K562 (cell line): Measurements from ENCODE around the gene ELMO3. TPM values are rescaled to one million over a fixed set of nuclear protein-coding genes. Genes with fewer than 3 reads are reported as not detected.

ENCODE experiments used
- ATAC-seq: fragments of 200-7000 bp; cut with Tn5 transposase; 3 replicates; pipeline ENCODE4 v1.9.1; 2020; ENCODE audit warnings: moderate library complexity
- BruUV-seq: library from RNA; stranded (reverse); fragments of 400-500 nt; replicated peaks from 2 replicates; lab custom pipeline; 2021; lab: Mats Ljungman, UMichigan
- CTCF ChIA-PET: fragments of 300-600 bp; formaldehyde crosslinking; extraction: SDS; loops from one replicate; lab custom pipeline; 2021; ENCODE audit warnings: low intra/inter-chr PET ratio; lab: Yijun Ruan, JAX
- POLR2A ChIA-PET: fragments of 300-600, 350-650 bp; sonication (Branson Sonifier 250); formaldehyde crosslinking; extraction: SDS; loops from one replicate; lab custom pipeline; 2021; ENCODE audit warnings: antibody characterized with exemption, inconsistent platforms; lab: Yijun Ruan, JAX
- DNase-seq, 4 experiments: peaks; one replicate each; pipeline versions ENCODE4 v3.0.0 to v3.0.0-alpha.2; 2011 to 2018; ENCODE audit warnings: low spot score in 3 of 4, mixed read lengths in 3 of 4; ENCODE audit errors: extremely low read depth in 1 of 4
- FAIRE-seq: peaks from 2 replicates; lab custom pipeline; 2011; peaks lifted over from hg19 to GRCh38; lab: Jason Lieb, UNC
- H2AFZ ChIP-seq: 2 replicates; pipeline ENCODE4 v1.6.0; 2011; ENCODE audit warnings: low read depth, low read length, control low read depth, inconsistent platforms
- H3K27ac ChIP-seq: fragments of 200-600 bp; 3 replicates; pipeline ENCODE4 v1.8.0; 2011; ENCODE audit warnings: low read depth, mild to moderate bottlenecking, control low read depth, inconsistent platforms, low read length, moderate library complexity, mixed read lengths; ENCODE audit errors: extremely low read depth
- H3K27me3 ChIP-seq, 2 experiments: fragments of 300-600 bp in 1 of 2; 2 replicates in 1 of 2; 3 replicates in 1 of 2; pipeline versions ENCODE4 v1.6.0 to v1.8.0; 2011; ENCODE audit warnings: inconsistent platforms in 2 of 2, low read length in 2 of 2, mild to moderate bottlenecking in 1 of 2, mixed read lengths in 1 of 2, moderate library complexity in 1 of 2; ENCODE audit not compliant: control insufficient read depth in 2 of 2, insufficient read depth in 2 of 2
- H3K36me3 ChIP-seq: fragments of 300-600 bp; 3 replicates; pipeline ENCODE4 v1.8.0; 2011; ENCODE audit warnings: mild to moderate bottlenecking, low read length, inconsistent platforms; ENCODE audit not compliant: control insufficient read depth, insufficient read depth
- H3K4me1 ChIP-seq, 2 experiments: fragments of 200-600 bp in 1 of 2; replicated peaks in 1 of 2; 2 replicates in 1 of 2; 3 replicates in 1 of 2; pipeline versions ENCODE4 v1.5.1 to v1.8.0; 2011; ENCODE audit warnings: inconsistent platforms in 2 of 2, low read length in 2 of 2, mild to moderate bottlenecking in 1 of 2, mixed read lengths in 1 of 2, moderate library complexity in 1 of 2; ENCODE audit not compliant: control insufficient read depth in 2 of 2, insufficient read depth in 2 of 2
- H3K4me2 ChIP-seq: 2 replicates; pipeline ENCODE4 v1.6.1; 2011; ENCODE audit warnings: low read length, control low read depth, inconsistent platforms, mixed read lengths; ENCODE audit not compliant: insufficient read depth
- H3K4me3 ChIP-seq: fragments of 200-600 bp; sonication (generic), shearing (Covaris generic); 2 replicates; pipeline ENCODE4 v1.5.1; 2016; ENCODE audit warnings: control low read depth, inconsistent platforms
- H3K79me2 ChIP-seq: fragments of 200-600 bp; 3 replicates; pipeline ENCODE4 v1.8.0; 2011; ENCODE audit warnings: low read length, inconsistent platforms; ENCODE audit not compliant: control insufficient read depth, insufficient read depth
- H3K9ac ChIP-seq, 2 experiments: 2 replicates each; pipeline versions ENCODE4 v1.6.0 to v1.6.1; 2011; ENCODE audit warnings: low read depth in 2 of 2, low read length in 2 of 2, control low read depth in 1 of 2, inconsistent platforms in 1 of 2, mild to moderate bottlenecking in 1 of 2, mixed read lengths in 1 of 2; ENCODE audit not compliant: insufficient read depth in 1 of 2
- H3K9me1 ChIP-seq: one replicate; pipeline ENCODE4 v1.6.0; 2011; ENCODE audit warnings: inconsistent platforms, mild to moderate bottlenecking, low read length, moderate library complexity; ENCODE audit not compliant: control insufficient read depth, insufficient read depth
- H3K9me3 ChIP-seq: replicated peaks from 2 replicates; pipeline ENCODE4 v1.5.1; 2011; ENCODE audit warnings: low read depth, low read length, inconsistent platforms; ENCODE audit not compliant: control insufficient read depth, insufficient read depth
- H4K20me1 ChIP-seq: replicated peaks from 2 replicates; pipeline ENCODE4 v1.6.1; 2011; ENCODE audit warnings: low read length, inconsistent platforms, mixed read lengths; ENCODE audit not compliant: control insufficient read depth, insufficient read depth
- ATF1 ChIP-seq, 2 experiments: fragments of 450-650 bp in 1 of 2; IDR thresholded peaks; 2 replicates each; pipeline ENCODE4 v1.6.1; 2016; ENCODE audit warnings: missing compliant biosample characterization in 1 of 2, missing genetic modification characterization in 1 of 2
- CBX1 ChIP-seq: sonication (generic); IDR thresholded peaks from 2 replicates; pipeline ENCODE4 v1.6.1; 2016; ENCODE audit warnings: antibody characterized with exemption, low read depth, mild to moderate bottlenecking
- CREB3L1 ChIP-seq: fragments of 450-650 bp; IDR thresholded peaks from 2 replicates; pipeline ENCODE4 v1.6.1; 2014; ENCODE audit warnings: low read depth, mild to moderate bottlenecking, moderate library complexity, borderline replicate concordance
- EHMT2 ChIP-seq: fragments of 450-650 bp; IDR thresholded peaks from 2 replicates; pipeline ENCODE4 v1.6.1; 2018; ENCODE audit warnings: antibody characterized with exemption
- KAT2B ChIP-seq: IDR thresholded peaks from one replicate; pipeline ENCODE4 v1.6.1; 2012; ENCODE audit warnings: low read depth, mild to moderate bottlenecking, control low read depth, inconsistent platforms, low read length, moderate library complexity
- NFATC3 ChIP-seq: fragments of 450-650 bp; IDR thresholded peaks from 2 replicates; pipeline ENCODE4 v1.6.1; 2017; ENCODE audit warnings: mild to moderate bottlenecking
- NR4A1 ChIP-seq, 2 experiments: fragments of 250-450 bp in 1 of 2; fragments of 450-650 bp in 1 of 2; sonication (Bioruptor Pico) in 1 of 2; IDR thresholded peaks; 2 replicates each; pipeline versions ENCODE4 v1.4.0 to v1.6.1; 2016 to 2020; ENCODE audit warnings: mild to moderate bottlenecking in 2 of 2, missing compliant biosample characterization in 1 of 2, missing genetic modification characterization in 1 of 2, moderate library complexity in 1 of 2
- RAD21 ChIP-seq, 2 experiments: fragments of 250-450 bp in 1 of 2; fragments of 450-650 bp in 1 of 2; sonication (Bioruptor Pico) in 1 of 2; formaldehyde crosslinking in 1 of 2; IDR thresholded peaks in 1 of 2; conservative IDR thresholded peaks in 1 of 2; 2 replicates each; pipeline versions ENCODE4 v1.4.0 to v1.8.0; 2020 to 2022; ENCODE audit warnings: mild to moderate bottlenecking in 2 of 2, moderate library complexity in 1 of 2
- SAP30 ChIP-seq: fragments of 200-600 bp; sonication (generic); IDR thresholded peaks from 2 replicates; pipeline ENCODE4 v1.6.1; 2012; ENCODE audit warnings: borderline replicate concordance, low read depth, mild to moderate bottlenecking, moderate library complexity, low read length, control low read depth, inconsistent platforms; ENCODE audit not compliant: insufficient read depth, poor library complexity, severe bottlenecking
- SREBF1 ChIP-seq: fragments of 150-350 bp; IDR thresholded peaks from 2 replicates; pipeline ENCODE4 v1.6.1; 2014; ENCODE audit warnings: antibody characterized with exemption, low read depth, low read length, borderline replicate concordance
- SUPT5H ChIP-seq: fragments of 450-650 bp; IDR thresholded peaks from 2 replicates; pipeline ENCODE4 v1.6.1; 2016
- YBX1 ChIP-seq: fragments of 450-650 bp; IDR thresholded peaks from 2 replicates; pipeline ENCODE4 v1.7.1; 2016; ENCODE audit warnings: mild to moderate bottlenecking
- ZBTB43 ChIP-seq: sonication (generic); formaldehyde crosslinking; IDR thresholded peaks from 2 replicates; pipeline ENCODE4 v1.8.0; 2023; ENCODE audit warnings: mild to moderate bottlenecking, missing genetic modification reagents
- ZNF134 ChIP-seq: fragments of 250-450 bp; sonication (Bioruptor Pico); conservative IDR thresholded peaks from 2 replicates; pipeline ENCODE4 v1.4.0; 2020
- ZNF384 ChIP-seq: IDR thresholded peaks from 2 replicates; pipeline ENCODE4 v1.6.1; 2012; ENCODE audit warnings: low read depth, low read length, improper control_type of control experiment
- ZNF507 ChIP-seq: conservative IDR thresholded peaks from 2 replicates; pipeline ENCODE4 v1.6.1; 2017; ENCODE audit warnings: missing genetic modification characterization, missing compliant biosample characterization
- ZNF584 ChIP-seq: fragments of 200-800 bp; sonication (Bioruptor generic); IDR thresholded peaks from 2 replicates; pipeline ENCODE4 v1.6.1; 2016; ENCODE audit warnings: low read depth, mild to moderate bottlenecking, missing genetic modification characterization, missing compliant biosample characterization
- ZNF780A ChIP-seq: fragments of 250-450 bp; sonication (Bioruptor Pico); IDR thresholded peaks from 2 replicates; pipeline ENCODE4 v1.5.0; 2021; ENCODE audit warnings: mild to moderate bottlenecking
- WGBS: fragments of 100-300 bp; shearing (Covaris generic); methylation state at CpG from one replicate; pipeline ENCODE4 v1.1.6; 2016; ENCODE audit warnings: low coverage, mixed read lengths; ENCODE audit not compliant: insufficient coverage; ENCODE audit errors: missing lambda C conversion rate; 5-methylcytosine and 5-hydroxymethylcytosine counted together
- in situ Hi-C: fragments of 300-500 bp; cut with MboI; formaldehyde crosslinking; loops from 4 replicates; pipeline ENCODE4 v1.15.0; 2018; ENCODE audit warnings: inconsistent platforms, mixed read lengths
- intact Hi-C: fragments of 100-400 bp; cut with micrococcal nuclease; formaldehyde crosslinking; loops from 2 replicates; pipeline ENCODE4 v1.14.2; 2022
- polyA plus RNA-seq, 8 experiments: library from polyadenylated mRNA; depleted of rRNA in 4 of 8; stranded (reverse) in 5 of 8; unstranded in 3 of 8; fragments of >200 nt; fragmentation: Nextera tagmentation in 2 of 8; fragmentation: Illumina TruSeq in 1 of 8; extraction: Ambion mirVana in 2 of 8; extraction: Trizol in 1 of 8; gene quantifications; 2 replicates each; pipeline versions ENCODE4 v1.2.1 to v1.2.3, GENCODE V29; 2011 to 2014; ENCODE audit warnings: inconsistent platforms in 1 of 8, missing spikeins in 1 of 8
- total RNA-seq, 7 experiments: library from RNA; depleted of rRNA in 6 of 7; stranded (reverse); fragments of >200 nt in 6 of 7; fragmentation: Illumina TruSeq in 2 of 7; extraction: Trizol in 2 of 7; gene quantifications; 2 replicates each; pipeline versions ENCODE4 v1.2.1 to v1.2.3, GENCODE V29; 2011 to 2021; ENCODE audit warnings: low replicate concordance in 1 of 7

Gene ELMO3
- total and polyA plus RNA-seq, 9 of the 15 experiments (the other 6 are each of a cell fraction or from before 2014, with no cell fraction given) = 0.04 to 5.1 (median 1.5) TPM

GRCh38 chr16:67169011-67169451 lies 29.9 kb upstream of the ELMO3 start (continued):
- TF ChIP-seq CBX1 (no peak), EHMT2 (no peak), NFATC3 (no peak), ZNF134 (CRISPR knock-in tag) (no peak), SUPT5H (no peak)

- peak; percentile 42 to 76 (median 55) for DNase-seq
- Histone ChIP-seq H3K9me1 (no peaks in the 10 kb centered on the region), H3K9me3 (no peaks in the 10 kb centered on the region), H4K20me1 (no peaks in the 10 kb centered on the region), H3K27ac (peak overlapping the region; percentile 67), H3K4me1 (peaks cover 24 to 67% of the 10 kb centered on the region in 2 experiments; a peak in 4 of 5 replicates), H3K27me3 (no peaks in the 10 kb centered on the region), H3K9ac (peak overlapping the region; percentile 69 to 79; a peak in 3 of 4 replicates), H3K79me2 (no peaks in the 10 kb centered on the region), H3K4me3 (peak overlapping the region; percentile 36), H2AFZ (peak overlapping the region; percentile 82), H3K4me2 (peak overlapping the region; percentile 92), H3K36me3 (peaks cover 8% of the 10 kb centered on the region; the same call in 2 of the 3 replicates)
- peak; percentile 72 for FAIRE-seq
- BruUV-seq = no TSS peak
- intact Hi-C loops = no loop called here
- in situ Hi-C loops = loop anchor here (25.0 kb wide), 1 partner anchor 207 kb away; the partner anchor contains the start of gene CES3
- ATAC-seq = peak; percentile 70
- ChIA-PET CTCF (no interaction called here), POLR2A (interaction anchor here (0.5 to 1.2 kb wide), 5 partner anchors 9 to 340 kb away, joined by 3 to 5 read pairs (median 4); partner anchors contain the start of gene NAE1)
- 10% methylated on average over 22 of the region's 24 CpGs for WGBS
- TF ChIP-seq ZNF384 = peak; percentile 59; the same call in 1 of the 2 replicates
- TF ChIP-seq CREB3L1 = no peak
- TF ChIP-seq ATF1 (CRISPR knock-in tag; IDR thresholded peaks at IDR 0.05) = no peak
- 0 out of 2 replicates have a peak, but pooled peaks have one; percentile 30 for TF ChIP-seq ATF1 (tag; IDR thresholded peaks at IDR 0.05)
- TF ChIP-seq YBX1 = no peak
- no peak for TF ChIP-seq SREBF1
- peak in 1 of 2 experiments; percentile 34; a peak in 2 of 4 replicates for TF ChIP-seq RAD21 (CRISPR knock-in tag; conservative IDR thresholded peaks at IDR 0.05 in 1 of 2, IDR thresholded peaks at IDR 0.05 in 1 of 2)
- TF ChIP-seq NR4A1 (CRISPR knock-in tag; IDR thresholded peaks at IDR 0.05) = no peak
- no peak for TF ChIP-seq NR4A1 (tag; IDR thresholded peaks at IDR 0.05)
- no peak for TF ChIP-seq ZBTB43 (CRISPR knock-in tag)
- TF ChIP-seq ZNF780A (CRISPR knock-in tag) = no peak
- 0 out of 2 replicates have a peak, but pooled peaks have one; percentile 7 for TF ChIP-seq ZNF584 (CRISPR knock-in tag)
- no peak for TF ChIP-seq KAT2B
- no peak for TF ChIP-seq SAP30
- TF ChIP-seq ZNF507 (tag) = no peak
Measured at GRCh38 chr16:67169642-67170167, 29.2 kb upstream of the ELMO3 start.
